Ishikawa (cell line): ENCODE results near the gene EML4.

Experiments
- CEBPB ChIP-seq: IDR thresholded peaks from 2 replicates; pipeline ENCODE4 v1.6.1; 2012
- CREB1 ChIP-seq: IDR thresholded peaks from 2 replicates; pipeline ENCODE4 v1.6.1; 2012; ENCODE audit warnings: low read depth
- EGR1 ChIP-seq: IDR thresholded peaks from 2 replicates; pipeline ENCODE4 v1.6.1; 2012
- EP300 ChIP-seq: IDR thresholded peaks from 2 replicates; pipeline ENCODE4 v1.6.1; 2012; ENCODE audit warnings: borderline replicate concordance
- FOXM1 ChIP-seq: IDR thresholded peaks from 2 replicates; pipeline ENCODE4 v1.6.1; 2012; ENCODE audit warnings: low read depth, borderline replicate concordance
- NFIC ChIP-seq: IDR thresholded peaks from 2 replicates; pipeline ENCODE4 v1.6.1; 2012
- RAD21 ChIP-seq: IDR thresholded peaks from 2 replicates; pipeline ENCODE4 v1.6.1; 2012; ENCODE audit warnings: low read depth
- TAF1 ChIP-seq: IDR thresholded peaks from 2 replicates; pipeline ENCODE4 v1.6.1; 2012; ENCODE audit warnings: low read depth, mild to moderate bottlenecking
- TCF12 ChIP-seq: IDR thresholded peaks from 2 replicates; pipeline ENCODE4 v1.6.1; 2012; ENCODE audit warnings: low read depth
- TEAD4 ChIP-seq: IDR thresholded peaks from 2 replicates; pipeline ENCODE4 v1.6.1; 2012
- YY1 ChIP-seq: IDR thresholded peaks from 2 replicates; pipeline ENCODE4 v1.6.1; 2012; ENCODE audit warnings: low read depth
- ZBTB7A ChIP-seq: IDR thresholded peaks from 2 replicates; pipeline ENCODE4 v1.6.1; 2012; ENCODE audit warnings: low read depth
- TF ChIP-seq, protein P1 (sequence below): IDR thresholded peaks from 2 replicates; pipeline ENCODE4 v1.6.1; 2012; ENCODE audit warnings: low read depth, mild to moderate bottlenecking
- TF ChIP-seq, protein P2 (sequence below): IDR thresholded peaks from 2 replicates; pipeline ENCODE4 v1.6.1; 2012

GRCh38 chr2:42319265-42319664 is 150.1 kb downstream of the EML4 start:
- TF ChIP-seq CREB1 (no peak), ZBTB7A (no peak), CEBPB (no peak), TEAD4 (no peak), EP300 (no peak), RAD21 (no peak), YY1 (no peak), TAF1 (no peak), EGR1 (no peak), TCF12 (no peak), FOXM1 (no peak), NFIC (no peak)
- TF ChIP-seq, protein P1, sequence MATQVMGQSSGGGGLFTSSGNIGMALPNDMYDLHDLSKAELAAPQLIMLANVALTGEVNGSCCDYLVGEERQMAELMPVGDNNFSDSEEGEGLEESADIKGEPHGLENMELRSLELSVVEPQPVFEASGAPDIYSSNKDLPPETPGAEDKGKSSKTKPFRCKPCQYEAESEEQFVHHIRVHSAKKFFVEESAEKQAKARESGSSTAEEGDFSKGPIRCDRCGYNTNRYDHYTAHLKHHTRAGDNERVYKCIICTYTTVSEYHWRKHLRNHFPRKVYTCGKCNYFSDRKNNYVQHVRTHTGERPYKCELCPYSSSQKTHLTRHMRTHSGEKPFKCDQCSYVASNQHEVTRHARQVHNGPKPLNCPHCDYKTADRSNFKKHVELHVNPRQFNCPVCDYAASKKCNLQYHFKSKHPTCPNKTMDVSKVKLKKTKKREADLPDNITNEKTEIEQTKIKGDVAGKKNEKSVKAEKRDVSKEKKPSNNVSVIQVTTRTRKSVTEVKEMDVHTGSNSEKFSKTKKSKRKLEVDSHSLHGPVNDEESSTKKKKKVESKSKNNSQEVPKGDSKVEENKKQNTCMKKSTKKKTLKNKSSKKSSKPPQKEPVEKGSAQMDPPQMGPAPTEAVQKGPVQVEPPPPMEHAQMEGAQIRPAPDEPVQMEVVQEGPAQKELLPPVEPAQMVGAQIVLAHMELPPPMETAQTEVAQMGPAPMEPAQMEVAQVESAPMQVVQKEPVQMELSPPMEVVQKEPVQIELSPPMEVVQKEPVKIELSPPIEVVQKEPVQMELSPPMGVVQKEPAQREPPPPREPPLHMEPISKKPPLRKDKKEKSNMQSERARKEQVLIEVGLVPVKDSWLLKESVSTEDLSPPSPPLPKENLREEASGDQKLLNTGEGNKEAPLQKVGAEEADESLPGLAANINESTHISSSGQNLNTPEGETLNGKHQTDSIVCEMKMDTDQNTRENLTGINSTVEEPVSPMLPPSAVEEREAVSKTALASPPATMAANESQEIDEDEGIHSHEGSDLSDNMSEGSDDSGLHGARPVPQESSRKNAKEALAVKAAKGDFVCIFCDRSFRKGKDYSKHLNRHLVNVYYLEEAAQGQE, result no peak
- TF ChIP-seq, protein P2, sequence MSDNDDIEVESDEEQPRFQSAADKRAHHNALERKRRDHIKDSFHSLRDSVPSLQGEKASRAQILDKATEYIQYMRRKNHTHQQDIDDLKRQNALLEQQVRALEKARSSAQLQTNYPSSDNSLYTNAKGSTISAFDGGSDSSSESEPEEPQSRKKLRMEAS, result no peak
